A549 (cell line): ENCODE results near the gene CD96.

Experiments used
- GATA3 ChIP-seq: IDR thresholded peaks from 2 replicates; pipeline ENCODE4 v1.6.1; 2012; ENCODE audit warnings: borderline replicate concordance
- JUNB ChIP-seq: fragments of >200 bp; sonication (Bioruptor Twin); formaldehyde crosslinking; IDR thresholded peaks from 2 replicates; pipeline ENCODE4 v1.6.1; 2016
- MYC ChIP-seq: IDR thresholded peaks from 2 replicates; pipeline ENCODE4 v1.6.1; 2012; ENCODE audit warnings: mild to moderate bottlenecking, inconsistent platforms, low read length, improper control_type of control experiment, borderline replicate concordance
- POLR2A ChIP-seq: IDR thresholded peaks from 2 replicates; pipeline ENCODE4 v1.6.1; 2012; ENCODE audit warnings: mild to moderate bottlenecking, low read length
- POLR2AphosphoS2 ChIP-seq: conservative IDR thresholded peaks from 2 replicates; pipeline ENCODE4 v1.6.1; 2012; ENCODE audit warnings: low read length, improper control_type of control experiment, inconsistent platforms
- RAD21 ChIP-seq, 2 experiments: fragments of >200 bp in 1 of 2; sonication (Bioruptor Twin) in 1 of 2; formaldehyde crosslinking in 1 of 2; IDR thresholded peaks in 1 of 2; conservative IDR thresholded peaks in 1 of 2; 2 replicates in 1 of 2; 3 replicates in 1 of 2; pipeline ENCODE4 v1.6.1; 2012 to 2018; ENCODE audit warnings: inconsistent platforms in 1 of 2
- SMC3 ChIP-seq: fragments of >200 bp; sonication (Bioruptor Twin); formaldehyde crosslinking; IDR thresholded peaks from 3 replicates; pipeline ENCODE4 v1.6.1; 2018; ENCODE audit warnings: inconsistent platforms
- USF2 ChIP-seq: fragments of 450-650 bp; IDR thresholded peaks from 2 replicates; pipeline ENCODE4 v1.6.1; 2014; ENCODE audit warnings: antibody characterized with exemption
- ZFP36 ChIP-seq: fragments of 450-650 bp; IDR thresholded peaks from 2 replicates; pipeline ENCODE4 v1.6.1; 2014; ENCODE audit warnings: borderline replicate concordance; ENCODE audit not compliant: partially characterized antibody
- TF ChIP-seq, protein P1 (sequence below): fragments of 200-600 bp; sonication (generic); IDR thresholded peaks from 2 replicates; pipeline ENCODE4 v1.6.1; 2016; ENCODE audit warnings: antibody characterized with exemption, mild to moderate bottlenecking, moderate library complexity
- TF ChIP-seq, protein P2 (sequence below): fragments of >200 bp; sonication (Bioruptor Twin); formaldehyde crosslinking; IDR thresholded peaks from 3 replicates; pipeline ENCODE4 v1.5.1; 2016

DNA sequence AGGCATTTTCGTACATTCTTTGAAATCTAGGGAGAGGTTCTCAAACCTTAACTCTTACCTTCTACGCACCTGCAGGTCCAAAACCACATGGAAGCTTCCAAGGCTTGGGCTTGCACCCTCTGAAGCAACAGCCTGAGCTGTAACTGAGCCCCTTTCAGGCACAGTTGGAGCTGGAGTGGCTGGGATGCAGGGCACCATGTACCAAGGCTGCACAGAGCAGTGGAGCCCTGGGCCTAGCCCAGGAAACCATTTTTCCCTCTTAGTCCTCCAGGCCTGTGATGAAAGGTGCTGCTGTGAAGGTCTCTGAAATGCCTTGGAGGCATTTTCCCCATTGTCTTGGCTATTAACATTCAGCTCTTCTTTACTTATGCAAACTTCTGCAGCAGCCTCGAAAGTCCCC, 120.0 kb downstream of the CD96 start:
- TF ChIP-seq GATA3 (no peak), POLR2AphosphoS2 (no peak), JUNB (no peak), POLR2A (no peak), ZFP36 (peak; percentile 92), RAD21 (conservative IDR thresholded peaks at IDR 0.05 in 1 of 2, IDR thresholded peaks at IDR 0.05 in 1 of 2) (no peak), USF2 (no peak), SMC3 (no peak), MYC (no peak)
- TF ChIP-seq, protein P1, sequence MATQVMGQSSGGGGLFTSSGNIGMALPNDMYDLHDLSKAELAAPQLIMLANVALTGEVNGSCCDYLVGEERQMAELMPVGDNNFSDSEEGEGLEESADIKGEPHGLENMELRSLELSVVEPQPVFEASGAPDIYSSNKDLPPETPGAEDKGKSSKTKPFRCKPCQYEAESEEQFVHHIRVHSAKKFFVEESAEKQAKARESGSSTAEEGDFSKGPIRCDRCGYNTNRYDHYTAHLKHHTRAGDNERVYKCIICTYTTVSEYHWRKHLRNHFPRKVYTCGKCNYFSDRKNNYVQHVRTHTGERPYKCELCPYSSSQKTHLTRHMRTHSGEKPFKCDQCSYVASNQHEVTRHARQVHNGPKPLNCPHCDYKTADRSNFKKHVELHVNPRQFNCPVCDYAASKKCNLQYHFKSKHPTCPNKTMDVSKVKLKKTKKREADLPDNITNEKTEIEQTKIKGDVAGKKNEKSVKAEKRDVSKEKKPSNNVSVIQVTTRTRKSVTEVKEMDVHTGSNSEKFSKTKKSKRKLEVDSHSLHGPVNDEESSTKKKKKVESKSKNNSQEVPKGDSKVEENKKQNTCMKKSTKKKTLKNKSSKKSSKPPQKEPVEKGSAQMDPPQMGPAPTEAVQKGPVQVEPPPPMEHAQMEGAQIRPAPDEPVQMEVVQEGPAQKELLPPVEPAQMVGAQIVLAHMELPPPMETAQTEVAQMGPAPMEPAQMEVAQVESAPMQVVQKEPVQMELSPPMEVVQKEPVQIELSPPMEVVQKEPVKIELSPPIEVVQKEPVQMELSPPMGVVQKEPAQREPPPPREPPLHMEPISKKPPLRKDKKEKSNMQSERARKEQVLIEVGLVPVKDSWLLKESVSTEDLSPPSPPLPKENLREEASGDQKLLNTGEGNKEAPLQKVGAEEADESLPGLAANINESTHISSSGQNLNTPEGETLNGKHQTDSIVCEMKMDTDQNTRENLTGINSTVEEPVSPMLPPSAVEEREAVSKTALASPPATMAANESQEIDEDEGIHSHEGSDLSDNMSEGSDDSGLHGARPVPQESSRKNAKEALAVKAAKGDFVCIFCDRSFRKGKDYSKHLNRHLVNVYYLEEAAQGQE = no peak
- TF ChIP-seq, protein P2, sequence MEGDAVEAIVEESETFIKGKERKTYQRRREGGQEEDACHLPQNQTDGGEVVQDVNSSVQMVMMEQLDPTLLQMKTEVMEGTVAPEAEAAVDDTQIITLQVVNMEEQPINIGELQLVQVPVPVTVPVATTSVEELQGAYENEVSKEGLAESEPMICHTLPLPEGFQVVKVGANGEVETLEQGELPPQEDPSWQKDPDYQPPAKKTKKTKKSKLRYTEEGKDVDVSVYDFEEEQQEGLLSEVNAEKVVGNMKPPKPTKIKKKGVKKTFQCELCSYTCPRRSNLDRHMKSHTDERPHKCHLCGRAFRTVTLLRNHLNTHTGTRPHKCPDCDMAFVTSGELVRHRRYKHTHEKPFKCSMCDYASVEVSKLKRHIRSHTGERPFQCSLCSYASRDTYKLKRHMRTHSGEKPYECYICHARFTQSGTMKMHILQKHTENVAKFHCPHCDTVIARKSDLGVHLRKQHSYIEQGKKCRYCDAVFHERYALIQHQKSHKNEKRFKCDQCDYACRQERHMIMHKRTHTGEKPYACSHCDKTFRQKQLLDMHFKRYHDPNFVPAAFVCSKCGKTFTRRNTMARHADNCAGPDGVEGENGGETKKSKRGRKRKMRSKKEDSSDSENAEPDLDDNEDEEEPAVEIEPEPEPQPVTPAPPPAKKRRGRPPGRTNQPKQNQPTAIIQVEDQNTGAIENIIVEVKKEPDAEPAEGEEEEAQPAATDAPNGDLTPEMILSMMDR = no peak
